H1 (cell line): ENCODE measurements around the gene PDGFB. TPM values are rescaled to one million over a fixed set of nuclear protein-coding genes. Genes with fewer than 3 reads are reported as not detected.

Source experiments
- CTCF ChIA-PET: fragments of 300-600 bp; sonication (Branson Sonifier 250); formaldehyde crosslinking; loops from one replicate; lab custom pipeline; 2021; ENCODE audit not compliant: partially characterized antibody; lab: Charles Lee
- POLR2A ChIA-PET: fragments of 300-600 bp; sonication (Branson Sonifier 250); formaldehyde crosslinking; loops from one replicate; lab custom pipeline; 2021; ENCODE audit warnings: inconsistent platforms; ENCODE audit not compliant: partially characterized antibody; lab: Charles Lee
- DNase-seq, 2 experiments: peaks; one replicate each; pipeline versions ENCODE4 v3.0.0 to v3.0.0-alpha.2; 2010 to 2022; ENCODE audit warnings: low spot score in 2 of 2, low read depth in 1 of 2, mixed read lengths in 1 of 2
- FAIRE-seq: peaks from 2 replicates; lab custom pipeline; 2011; peaks lifted over from hg19 to GRCh38; lab: Jason Lieb, UNC
- H2AFZ ChIP-seq: 2 replicates; pipeline ENCODE4 v1.8.1; 2012; ENCODE audit warnings: low read length, inconsistent platforms
- H2AK5ac ChIP-seq: 2 replicates; pipeline ENCODE4 v1.6.1; 2013; ENCODE audit warnings: low read depth, low read length
- H2BK120ac ChIP-seq: replicated peaks from 2 replicates; pipeline ENCODE3; 2013; ENCODE audit warnings: low read depth, low read length, inconsistent platforms
- H2BK12ac ChIP-seq: 2 replicates; pipeline ENCODE4 v1.6.1; 2013; ENCODE audit warnings: low read depth, low read length
- H2BK15ac ChIP-seq: 2 replicates; pipeline ENCODE4 v1.6.1; 2013; ENCODE audit warnings: low read length
- H2BK20ac ChIP-seq: 2 replicates; pipeline ENCODE4 v1.6.1; 2013; ENCODE audit warnings: low read length
- H2BK5ac ChIP-seq: 2 replicates; pipeline ENCODE4 v1.6.1; 2013; ENCODE audit warnings: low read depth, low read length
- H3K14ac ChIP-seq: 2 replicates; pipeline ENCODE4 v1.6.1; 2013; ENCODE audit warnings: inconsistent platforms; ENCODE audit not compliant: insufficient read length
- H3K18ac ChIP-seq: 2 replicates; pipeline ENCODE4 v1.6.1; 2013; ENCODE audit warnings: low read length; ENCODE audit errors: extremely low read depth
- H3K23ac ChIP-seq: 2 replicates; pipeline ENCODE4 v1.6.1; 2013; ENCODE audit warnings: inconsistent platforms; ENCODE audit not compliant: insufficient read length
- H3K23me2 ChIP-seq: 2 replicates; pipeline ENCODE4 v1.6.1; 2013; ENCODE audit warnings: low read depth, low read length
- H3K27ac ChIP-seq: 2 replicates; pipeline ENCODE4 v1.6.1; 2011; ENCODE audit warnings: low read depth, low read length, inconsistent platforms
- H3K27me3 ChIP-seq, 4 experiments: replicated peaks in 1 of 4; 1 replicate in 1 of 4; 2 replicates in 3 of 4; pipeline versions ENCODE4 v1.6.1 to v1.8.1; 2011 to 2013; ENCODE audit warnings: low read length in 3 of 4, mild to moderate bottlenecking in 3 of 4, inconsistent platforms in 2 of 4, mixed read lengths in 2 of 4, moderate library complexity in 1 of 4; ENCODE audit not compliant: control insufficient read depth in 3 of 4, insufficient read depth in 3 of 4; ENCODE audit errors: extremely low read depth in 1 of 4
- H3K36me3 ChIP-seq, 4 experiments: 2 replicates each; pipeline versions ENCODE4 v1.6.1 to v1.8.1; 2011 to 2013; ENCODE audit warnings: mild to moderate bottlenecking in 4 of 4, low read length in 3 of 4, moderate library complexity in 2 of 4, control low read depth in 1 of 4, inconsistent platforms in 1 of 4; ENCODE audit not compliant: insufficient read depth in 4 of 4, control insufficient read depth in 2 of 4
- H3K4ac ChIP-seq: replicated peaks from 2 replicates; pipeline ENCODE3; 2013; ENCODE audit warnings: low read length, low read depth, mixed read lengths, inconsistent platforms; ENCODE audit not compliant: insufficient read length
- H3K4me1 ChIP-seq, 4 experiments: replicated peaks in 1 of 4; 1 replicate in 1 of 4; 2 replicates in 3 of 4; pipeline versions ENCODE4 v1.6.1 to v1.8.1; 2011 to 2013; ENCODE audit warnings: low read length in 3 of 4, inconsistent platforms in 2 of 4, mixed read lengths in 1 of 4; ENCODE audit not compliant: insufficient read depth in 4 of 4, control insufficient read depth in 3 of 4
- H3K4me2 ChIP-seq, 2 experiments: 2 replicates each; pipeline versions ENCODE4 v1.6.1 to v1.8.1; 2011 to 2013; ENCODE audit warnings: low read depth in 2 of 2, low read length in 2 of 2, control low read depth in 1 of 2, inconsistent platforms in 1 of 2, mild to moderate bottlenecking in 1 of 2; ENCODE audit not compliant: insufficient read depth in 1 of 2
- H3K4me3 ChIP-seq, 4 experiments: fragments of 200-600, 300-600 bp in 1 of 4; sonication (generic), shearing (Covaris generic), sonication (Bioruptor Twin) in 1 of 4; 2 replicates each; pipeline versions ENCODE4 v1.5.1 to v1.8.1; 2011 to 2016; ENCODE audit warnings: low read length in 4 of 4, low read depth in 3 of 4, control low read depth in 2 of 4, inconsistent platforms in 2 of 4, mild to moderate bottlenecking in 2 of 4, mixed read lengths in 1 of 4, moderate library complexity in 1 of 4; ENCODE audit not compliant: insufficient read depth in 2 of 4; ENCODE audit errors: extremely low read depth in 1 of 4
- H3K56ac ChIP-seq: replicated peaks from 2 replicates; pipeline ENCODE3; 2013; ENCODE audit warnings: low read depth, mild to moderate bottlenecking, mixed read lengths, low read length, inconsistent platforms; ENCODE audit not compliant: insufficient read length
- H3K79me1 ChIP-seq: 2 replicates; pipeline ENCODE4 v1.6.1; 2013; ENCODE audit warnings: low read depth, low read length, control low read depth
- H3K79me2 ChIP-seq, 2 experiments: 2 replicates each; pipeline versions ENCODE4 v1.6.1 to v1.8.1; 2012 to 2013; ENCODE audit warnings: low read length in 2 of 2, mild to moderate bottlenecking in 2 of 2, inconsistent platforms in 1 of 2; ENCODE audit not compliant: insufficient read depth in 2 of 2, control insufficient read depth in 1 of 2
- H3K9ac ChIP-seq, 4 experiments: replicated peaks in 1 of 4; 1 replicate in 1 of 4; 2 replicates in 3 of 4; pipeline versions ENCODE4 v1.6.1 to v1.8.1; 2011 to 2013; ENCODE audit warnings: low read depth in 3 of 4, low read length in 3 of 4, control low read depth in 2 of 4, mild to moderate bottlenecking in 2 of 4, moderate library complexity in 2 of 4, inconsistent platforms in 1 of 4; ENCODE audit errors: extremely low read depth in 1 of 4
- H3K9me3 ChIP-seq, 2 experiments: 2 replicates each; pipeline versions ENCODE4 v1.6.1 to v1.8.1; 2012 to 2013; ENCODE audit warnings: mild to moderate bottlenecking in 2 of 2, moderate library complexity in 2 of 2, control low read depth in 1 of 2, inconsistent platforms in 1 of 2, low read depth in 1 of 2, low read length in 1 of 2, mixed read lengths in 1 of 2; ENCODE audit not compliant: insufficient read depth in 2 of 2
- H4K20me1 ChIP-seq, 2 experiments: replicated peaks in 1 of 2; 2 replicates each; pipeline versions ENCODE3 to v1.8.1; 2011 to 2013; ENCODE audit warnings: inconsistent platforms in 2 of 2, low read length in 2 of 2, mild to moderate bottlenecking in 1 of 2; ENCODE audit not compliant: insufficient read depth in 2 of 2, control insufficient read depth in 1 of 2
- H4K5ac ChIP-seq: 2 replicates; pipeline ENCODE4 v1.6.1; 2013; ENCODE audit warnings: low read length, low read depth, mixed read lengths, inconsistent platforms; ENCODE audit not compliant: insufficient read length
- H4K8ac ChIP-seq: 2 replicates; pipeline ENCODE4 v1.8.0; 2013; ENCODE audit warnings: mild to moderate bottlenecking, moderate library complexity, low read length, inconsistent platforms; ENCODE audit not compliant: insufficient read depth; ENCODE audit errors: extremely low read depth
- H4K91ac ChIP-seq: replicated peaks from 2 replicates; pipeline ENCODE3; 2013; ENCODE audit warnings: low read length, mixed read lengths, inconsistent platforms; ENCODE audit not compliant: insufficient read length
- CREB1 ChIP-seq: IDR thresholded peaks from 2 replicates; pipeline ENCODE4 v1.6.1; 2012; ENCODE audit warnings: inconsistent platforms
- EGR1 ChIP-seq: IDR thresholded peaks from 2 replicates; pipeline ENCODE4 v1.6.1; 2011; ENCODE audit warnings: low read depth, low read length, borderline replicate concordance
- EZH2 ChIP-seq: fragments of 200-600 bp; sonication (generic); IDR thresholded peaks from 2 replicates; pipeline ENCODE4 v1.7.1; 2012; ENCODE audit warnings: low read depth, mild to moderate bottlenecking, moderate library complexity, low read length, inconsistent platforms; ENCODE audit not compliant: severe bottlenecking
- FOSL1 ChIP-seq: IDR thresholded peaks from 2 replicates; pipeline ENCODE4 v1.6.1; 2011; ENCODE audit warnings: mild to moderate bottlenecking, low read depth, low read length, moderate library complexity; ENCODE audit not compliant: insufficient read depth
- HDAC6 ChIP-seq: IDR thresholded peaks from one replicate; pipeline ENCODE4 v1.7.1; 2012; ENCODE audit warnings: low read depth, mild to moderate bottlenecking, inconsistent platforms, low read length, moderate library complexity
- JUN ChIP-seq: IDR thresholded peaks from 2 replicates; pipeline ENCODE4 v1.6.1; 2011; ENCODE audit warnings: low read depth, mild to moderate bottlenecking, improper control_type of control experiment, low read length
- JUND ChIP-seq: IDR thresholded peaks from 2 replicates; pipeline ENCODE4 v1.6.1; 2011; ENCODE audit warnings: mild to moderate bottlenecking, improper control_type of control experiment, low read length
- KDM1A ChIP-seq: fragments of 200-600, 300-600 bp; sonication (generic); IDR thresholded peaks from 2 replicates; pipeline ENCODE4 v1.7.1; 2016; ENCODE audit warnings: mild to moderate bottlenecking, low read length, borderline replicate concordance
- POU5F1 ChIP-seq: IDR thresholded peaks from 2 replicates; pipeline ENCODE4 v1.6.1; 2011; ENCODE audit warnings: low read depth, mild to moderate bottlenecking, low read length, moderate library complexity
- RAD21 ChIP-seq, 2 experiments: IDR thresholded peaks in 1 of 2; conservative IDR thresholded peaks in 1 of 2; 2 replicates each; pipeline ENCODE4 v1.6.1; 2011; ENCODE audit warnings: low read depth in 2 of 2, low read length in 2 of 2, improper control_type of control experiment in 1 of 2, inconsistent platforms in 1 of 2, mild to moderate bottlenecking in 1 of 2, moderate library complexity in 1 of 2
- SIRT6 ChIP-seq: IDR thresholded peaks from one replicate; pipeline ENCODE4 v1.7.1; 2012; ENCODE audit warnings: low read length, inconsistent platforms
- SP4 ChIP-seq: IDR thresholded peaks from 2 replicates; pipeline ENCODE4 v1.6.1; 2012; ENCODE audit warnings: low read length, inconsistent platforms
- TCF12 ChIP-seq: IDR thresholded peaks from 2 replicates; pipeline ENCODE4 v1.6.1; 2011; ENCODE audit warnings: low read depth, mild to moderate bottlenecking, low read length
- WGBS, 2 experiments: shearing (Covaris generic) in 1 of 2; methylation state at CpG; one replicate each; pipeline versions ENCODE4 v1.1.6 to v1.1.7; 2013 to 2015; ENCODE audit warnings: low lambda C conversion rate in 2 of 2, mixed read lengths in 2 of 2, inconsistent platforms in 1 of 2, low coverage in 1 of 2, missing lambda C conversion rate in 1 of 2; ENCODE audit not compliant: insufficient replicate concordance in 2 of 2, insufficient coverage in 1 of 2, insufficient read length in 1 of 2; ENCODE audit errors: extremely low coverage in 1 of 2, missing lambda C conversion rate in 1 of 2; 5-methylcytosine and 5-hydroxymethylcytosine counted together
- polyA plus RNA-seq, 7 experiments: library from polyadenylated mRNA; depleted of rRNA in 3 of 7; stranded (reverse) in 5 of 7; unstranded in 2 of 7; fragments of >200 nt in 5 of 7; fragments of 200-250 nt in 2 of 7; gene quantifications; 1 replicate in 5 of 7; 2 replicates in 1 of 7; 4 replicates in 1 of 7; pipeline versions ENCODE4 v1.2.1 to v1.2.3, GENCODE V29; 2011 to 2013; ENCODE audit warnings: missing spikeins in 2 of 7, mixed read lengths in 2 of 7
- total RNA-seq: library from RNA; stranded (reverse); fragmentation: NEBNext Ultra II Directional; extraction: Animal tissue kit (Norgen Biotek cat#: 25700); gene quantifications from 2 replicates; pipeline ENCODE4 v1.2.1, GENCODE V29; 2021

Gene PDGFB
- total and polyA plus RNA-seq, 2 of the 8 experiments (the other 6 are each of a cell fraction or from before 2014, with no cell fraction given), result 3.9 to 8.5 TPM

GRCh38 chr22:39181778-39182177 is 63.0 kb downstream of the PDGFB start:
- H2AK5ac ChIP-seq, result no peak overlapping the region
- H3K4me3 ChIP-seq, result no peak overlapping the region
- no peak overlapping the region for H2BK20ac ChIP-seq
- H3K79me1 ChIP-seq, result no peaks in the 10 kb centered on the region
- no peak overlapping the region for H3K23ac ChIP-seq
- TF ChIP-seq TCF12, result no peak
- TF ChIP-seq SIRT6, result no peak
- no peak for TF ChIP-seq RAD21 (IDR thresholded peaks at IDR 0.05 in 1 of 2, conservative IDR thresholded peaks at IDR 0.05 in 1 of 2; ENCODE audit: low read depth in 2 of 2, low read length in 2 of 2)
- no peak for TF ChIP-seq CREB1
- TF ChIP-seq HDAC6, result no peak
- no peak for TF ChIP-seq FOSL1
- TF ChIP-seq JUN, result no peak
- no peak for TF ChIP-seq KDM1A
- TF ChIP-seq POU5F1, result no peak
- no peak for TF ChIP-seq JUND
- no peak for TF ChIP-seq SP4
- TF ChIP-seq EGR1, result no peak
- TF ChIP-seq EZH2, result no peak
- H3K23me2 ChIP-seq, result no peaks in the 10 kb centered on the region
- no peak overlapping the region for H2BK12ac ChIP-seq
- H3K9ac ChIP-seq, result no peak overlapping the region
- peaks cover 0 to 5% of the 10 kb centered on the region in 2 experiments; a peak in 2 of 4 replicates for H3K9me3 ChIP-seq
- H3K27ac ChIP-seq, result no peak overlapping the region
- H3K27me3 ChIP-seq, result no peaks in the 10 kb centered on the region
- H3K36me3 ChIP-seq, result no peaks in the 10 kb centered on the region
- no peak overlapping the region for H2BK120ac ChIP-seq
- DNase-seq (no peak), FAIRE-seq (no peak)
- H3K18ac ChIP-seq, result peak overlapping the region; percentile 7; the same call in 1 of the 2 replicates
- H3K4me2 ChIP-seq, result no peak overlapping the region
- H3K4me1 ChIP-seq, result peaks cover under 1 to 28% (median 17%) of the 10 kb centered on the region in 4 experiments
- no peak overlapping the region for H3K14ac ChIP-seq
- H2BK5ac ChIP-seq, result no peak overlapping the region
- H4K91ac ChIP-seq, result no peak overlapping the region
- H3K4ac ChIP-seq, result no peak overlapping the region
- H4K20me1 ChIP-seq, result no peaks in the 10 kb centered on the region
- no peak overlapping the region for H3K56ac ChIP-seq
- H2BK15ac ChIP-seq, result no peak overlapping the region; the same call in 1 of the 2 replicates
- H4K5ac ChIP-seq, result no peak overlapping the region
- H3K79me2 ChIP-seq, result no peaks in the 10 kb centered on the region
- ChIA-PET POLR2A (interaction anchor here (2.2 to 4.4 kb wide), 3 partner anchors 9 to 136 kb away, joined by 8 to 31 read pairs (median 19); partner anchors contain the start of gene RPL3), CTCF (interaction anchor here (0.7 to 2.7 kb wide), 6 partner anchors 8 to 126 kb away, joined by 3 to 9 read pairs (median 4); no protein-coding TSS in a partner anchor)
- WGBS, 2 experiments, result 82% methylated on average over 5 of the region's 5 CpGs; no CpG with 5 or more reads in 1 of the 2 experiments
- no peak overlapping the region for H2AFZ ChIP-seq
- H4K8ac ChIP-seq, result no peak overlapping the region
